Activated T-helper 9 cell treated with anti-CD3 and anti-CD28 coated beads, Interleukin-2, amount 50 U/mL, for 16 hours (primary cell): ENCODE data around the gene PGS1.

Source experiments
- DNase-seq: peaks from one replicate; pipeline ENCODE4 v3.0.0-alpha.2; 2020; ENCODE audit warnings: low read depth

Gene PGS1

DNA sequence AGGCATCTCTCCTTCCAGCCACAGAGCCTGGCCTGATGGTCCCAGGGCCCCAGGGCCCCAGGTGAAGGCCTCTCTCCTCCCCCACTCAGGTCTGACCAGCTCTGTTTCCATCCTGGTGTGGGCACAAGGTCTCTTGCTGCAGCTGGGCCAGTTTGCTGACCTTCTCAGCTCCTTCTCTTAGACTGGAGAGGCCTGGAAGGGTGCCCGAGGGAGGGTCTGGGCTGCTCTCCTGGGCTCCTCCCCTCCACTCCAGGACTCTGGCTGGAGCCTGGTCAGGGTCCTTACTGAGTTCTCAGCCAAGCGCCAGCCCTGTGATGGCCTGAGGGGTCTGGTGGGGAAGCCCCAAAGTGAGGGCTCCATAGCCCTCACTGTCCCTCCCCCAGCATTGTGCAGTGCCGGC, 31.0 kb upstream of the PGS1 start:
- DNase-seq = no peak

DNA sequence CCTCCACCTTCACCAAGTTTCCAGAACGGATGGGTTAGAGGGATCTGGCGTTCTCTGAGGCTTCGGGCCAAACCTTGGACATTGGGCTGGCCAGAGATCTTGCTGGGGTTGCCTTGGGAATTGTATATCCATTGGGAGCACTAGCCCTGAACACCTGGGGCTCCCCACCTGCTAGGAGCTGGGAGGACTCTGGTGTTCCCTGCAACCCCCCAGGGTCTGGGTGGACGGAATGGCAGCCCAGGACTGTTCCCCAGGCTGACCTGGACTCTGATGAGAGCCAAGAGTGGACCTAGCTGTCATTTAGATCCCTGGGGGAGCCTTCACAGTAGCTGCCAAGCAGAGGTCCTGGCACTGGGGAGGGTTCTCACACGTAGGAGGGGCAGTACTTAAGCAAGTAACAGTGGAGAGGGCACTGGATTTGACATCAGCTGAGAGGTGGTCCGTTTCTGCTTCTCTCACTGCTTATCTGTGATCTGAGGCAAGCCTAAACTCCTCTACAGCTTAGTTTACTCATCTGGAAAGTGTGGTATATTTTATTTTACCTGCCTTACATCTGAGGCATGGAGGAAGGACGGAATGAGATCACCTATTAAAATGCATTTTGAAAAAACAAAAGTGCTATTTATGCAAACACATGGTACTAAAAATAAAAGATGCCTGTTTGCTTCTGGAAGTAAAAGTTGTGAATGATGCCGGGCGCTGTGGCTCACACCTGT, 30.2 kb upstream of the PGS1 start:
- DNase-seq = no peak

DNA sequence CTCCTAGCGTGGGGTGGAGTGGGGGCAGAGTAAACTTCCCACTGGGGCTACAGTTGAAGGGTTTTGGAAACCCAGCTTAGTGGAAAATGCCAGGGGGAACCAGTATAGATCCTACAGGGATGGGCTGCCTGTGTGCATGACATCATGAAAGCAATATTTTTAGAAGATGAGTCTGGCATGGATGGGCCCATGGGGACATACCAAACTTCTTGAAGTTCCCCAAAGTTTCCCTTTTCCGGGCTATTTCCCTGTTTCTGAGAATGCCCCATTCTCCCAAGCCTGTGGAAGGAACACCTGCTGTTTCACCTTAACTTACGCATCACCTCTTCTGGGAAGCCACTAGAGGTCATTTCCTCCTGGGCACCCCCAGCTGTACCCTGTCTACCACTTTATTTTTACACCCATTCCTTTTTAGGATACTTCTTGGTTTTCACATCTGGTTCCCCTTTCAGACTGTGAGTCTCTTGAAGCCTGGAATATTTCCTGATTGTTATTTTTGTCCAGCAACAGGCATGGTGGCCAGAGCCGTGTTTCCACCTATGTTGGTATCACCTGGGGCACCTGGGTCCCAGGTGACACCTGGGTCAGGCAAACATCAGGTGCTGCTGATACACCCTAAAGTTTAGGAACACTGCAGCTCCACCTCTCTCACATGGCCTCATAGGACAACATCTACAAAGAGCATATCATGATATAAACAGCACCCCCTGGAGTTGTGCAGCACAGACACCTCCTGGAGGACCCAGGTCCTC, 28.4 kb upstream of the PGS1 start:
- no peak for DNase-seq

DNA sequence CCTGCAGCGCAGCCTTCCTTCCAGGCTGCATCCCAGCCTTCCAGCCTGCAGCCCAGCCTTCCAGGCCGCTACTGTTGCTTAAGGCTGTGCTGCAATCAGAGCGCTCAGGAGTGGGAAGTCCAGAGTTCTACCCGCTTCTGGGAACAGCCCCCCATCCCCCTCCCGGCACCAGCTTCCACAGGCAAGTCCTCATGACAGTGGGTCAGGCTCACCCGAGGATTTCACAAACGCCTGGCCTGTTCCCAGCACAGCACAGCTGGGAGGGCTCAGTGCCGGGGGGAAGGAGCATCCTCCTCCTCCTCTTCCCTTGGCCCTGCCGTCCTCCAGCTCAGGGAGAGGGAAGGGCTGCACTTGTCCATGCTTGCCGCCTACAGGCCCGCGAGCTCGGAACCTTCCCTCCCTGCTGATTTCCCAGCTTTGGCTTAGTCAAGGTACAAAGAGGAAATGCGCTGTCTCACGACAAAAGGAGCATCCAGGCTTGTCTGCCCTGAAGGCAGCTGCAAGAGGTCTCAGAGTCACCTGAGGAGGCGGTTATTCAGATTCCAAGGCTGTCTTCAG, 26.9 kb upstream of the PGS1 start:
- no peak for DNase-seq

DNA sequence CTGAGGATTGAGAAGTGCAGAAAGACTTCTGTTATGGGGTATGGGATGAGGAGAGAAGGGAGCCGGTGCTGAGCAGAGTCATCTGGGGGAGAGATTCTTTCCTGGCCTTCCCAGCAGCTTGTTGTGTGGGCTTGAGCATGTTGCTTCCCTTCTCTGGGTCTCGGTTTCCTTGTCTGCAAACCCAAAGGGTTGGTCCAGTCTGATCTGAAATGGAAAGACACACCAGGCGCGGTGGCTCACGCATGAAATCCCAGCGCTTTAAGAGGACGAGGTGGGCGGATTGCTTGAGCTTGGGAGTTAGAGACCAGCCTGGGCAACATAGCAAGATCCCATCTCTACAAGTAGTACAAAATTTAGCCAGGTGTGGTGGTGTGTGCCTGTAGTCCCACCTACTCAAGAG, 24.6 kb upstream of the PGS1 start:
- no peak for DNase-seq

DNA sequence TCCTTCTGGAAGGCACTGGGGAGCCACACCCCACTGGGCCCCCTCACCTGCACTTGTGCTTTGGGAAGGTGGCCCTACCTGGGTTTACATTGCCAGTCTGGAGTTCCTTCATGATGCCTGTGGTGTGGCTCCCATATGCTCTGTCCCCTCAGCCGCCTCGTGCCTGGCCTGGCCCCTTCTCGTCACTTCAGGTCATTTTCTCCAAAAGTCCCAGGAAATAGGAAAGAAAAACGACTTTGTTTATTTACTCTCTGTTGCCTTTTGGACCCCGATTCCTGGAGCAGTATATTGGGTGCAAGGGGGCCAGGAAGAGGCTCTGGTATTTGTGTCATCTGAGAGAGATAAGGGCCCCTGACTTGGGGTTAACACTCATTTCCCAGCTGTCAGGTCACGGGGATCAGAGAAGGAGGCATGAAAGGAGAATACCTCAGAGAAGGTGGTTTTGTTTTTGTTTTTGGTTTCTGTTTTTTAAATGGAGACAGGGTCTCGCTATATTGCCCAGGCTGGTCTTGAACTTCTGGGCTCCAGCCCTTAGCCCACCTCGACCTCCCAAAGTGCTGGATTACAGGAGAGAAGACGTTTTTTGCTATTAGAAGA, 23.3 kb upstream of the PGS1 start:
- DNase-seq = no peak

DNA sequence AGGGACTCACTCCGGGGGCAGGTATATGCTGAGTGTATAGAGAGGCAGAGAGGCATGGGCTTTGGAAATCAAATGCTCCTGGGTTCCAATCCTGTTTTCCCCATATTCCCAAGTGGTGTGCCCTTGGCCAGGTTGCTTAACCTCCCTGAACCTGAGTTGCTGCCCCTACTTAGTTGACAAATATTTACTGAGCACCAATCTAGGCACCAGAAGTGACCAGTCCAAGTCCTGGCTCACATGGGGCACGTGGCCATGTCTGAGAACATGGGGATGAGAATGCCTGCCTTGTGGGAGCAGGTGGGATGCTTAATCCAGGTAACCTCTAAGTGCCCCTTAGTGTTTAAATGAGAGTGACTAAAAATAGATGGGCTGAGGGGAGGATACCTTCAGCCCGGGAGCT, 22.7 kb upstream of the PGS1 start:
- no peak for DNase-seq

DNA sequence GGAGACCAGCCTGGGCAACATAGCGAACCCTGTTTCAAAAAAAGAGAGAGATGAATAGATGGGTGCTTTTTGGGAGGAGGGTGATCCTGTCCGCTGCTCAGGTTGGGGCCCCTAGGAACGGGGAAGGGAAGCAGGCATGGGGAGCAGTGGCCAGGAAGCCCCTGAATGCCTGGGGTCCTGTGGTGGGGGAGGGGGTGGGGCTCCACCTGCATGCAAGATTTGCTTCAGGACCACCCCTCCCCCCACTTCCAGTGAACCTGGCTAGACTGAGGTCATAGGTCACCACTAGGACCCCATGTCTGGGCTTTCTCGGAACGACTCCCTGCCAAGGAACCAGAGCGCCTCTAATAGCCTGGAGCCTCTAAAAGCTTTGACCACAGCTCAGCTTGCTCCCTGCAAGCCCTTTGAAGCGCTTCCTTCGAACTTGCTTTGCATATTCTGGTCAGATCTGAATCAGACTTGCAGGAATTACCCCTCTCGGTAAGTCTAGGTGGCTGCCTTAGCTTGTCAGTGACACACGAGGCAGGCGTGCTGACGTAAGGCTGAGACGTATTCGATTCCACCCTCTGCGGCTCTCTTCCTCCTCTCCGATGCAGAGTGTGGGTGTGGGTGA, 22.2 kb upstream of the PGS1 start:
- DNase-seq = peak; percentile 83

DNA sequence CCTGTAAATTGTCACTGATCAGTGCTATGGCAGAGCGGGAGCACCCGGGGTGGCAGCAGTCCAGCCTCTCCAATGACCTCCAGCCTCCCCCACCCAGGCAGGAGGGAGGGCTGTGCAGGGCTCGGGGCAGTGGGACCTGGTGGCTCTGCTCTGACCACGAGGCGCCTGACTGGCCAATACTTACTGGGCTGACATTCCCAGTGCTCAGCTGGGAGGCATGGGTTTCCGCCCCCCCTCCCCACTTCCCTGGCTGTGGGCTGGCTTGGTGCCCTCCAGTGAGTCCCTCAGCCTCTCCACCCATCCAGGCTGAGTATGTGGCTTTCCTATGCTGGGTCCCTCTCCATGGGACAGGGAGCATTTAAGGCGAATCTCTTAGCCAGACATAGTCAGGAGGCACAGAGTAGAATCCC, 21.3 kb upstream of the PGS1 start:
- no peak for DNase-seq

DNA sequence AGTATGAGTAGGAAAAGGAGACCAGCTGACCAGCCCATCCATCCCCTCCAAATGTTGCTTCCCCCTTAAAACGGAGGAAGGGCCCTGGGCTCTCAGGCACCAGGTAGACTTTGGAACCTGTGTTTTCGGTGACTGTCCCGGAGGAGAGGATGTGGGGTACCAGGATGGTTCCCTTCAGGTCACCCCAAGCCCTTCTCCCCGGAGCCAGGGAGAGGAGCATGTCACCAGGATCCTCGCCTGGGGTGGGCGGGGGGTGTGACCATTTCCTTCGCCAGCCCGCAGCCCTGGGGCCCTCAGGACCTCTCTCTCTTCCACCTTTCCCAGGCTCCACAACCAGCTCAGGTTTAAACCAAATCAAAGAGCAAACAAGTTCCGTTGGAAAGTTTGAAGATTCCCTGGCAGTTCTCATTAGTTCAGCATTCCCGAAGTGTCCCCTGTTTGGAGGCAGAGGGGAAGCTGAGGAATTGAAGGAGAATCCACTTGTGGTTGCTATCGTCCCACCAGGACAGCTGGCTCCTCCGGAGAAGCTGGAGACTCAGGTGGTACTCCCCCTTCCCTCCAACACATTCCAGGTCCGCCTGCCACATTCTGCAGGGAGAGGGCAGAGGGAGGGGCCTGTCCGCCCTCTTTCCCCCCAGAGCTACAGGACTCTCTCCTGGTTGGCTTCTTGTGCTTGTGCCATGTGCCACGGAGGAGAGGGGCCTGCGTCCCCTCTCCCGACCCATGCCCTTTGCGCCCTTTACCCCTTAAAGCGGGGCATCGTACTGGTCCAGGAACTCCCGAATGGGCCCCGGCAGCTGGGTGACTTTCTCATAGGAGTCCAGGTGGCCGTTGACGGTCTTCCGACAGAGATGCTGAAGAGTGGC, 20.5 kb upstream of the PGS1 start:
- no peak for DNase-seq

DNA sequence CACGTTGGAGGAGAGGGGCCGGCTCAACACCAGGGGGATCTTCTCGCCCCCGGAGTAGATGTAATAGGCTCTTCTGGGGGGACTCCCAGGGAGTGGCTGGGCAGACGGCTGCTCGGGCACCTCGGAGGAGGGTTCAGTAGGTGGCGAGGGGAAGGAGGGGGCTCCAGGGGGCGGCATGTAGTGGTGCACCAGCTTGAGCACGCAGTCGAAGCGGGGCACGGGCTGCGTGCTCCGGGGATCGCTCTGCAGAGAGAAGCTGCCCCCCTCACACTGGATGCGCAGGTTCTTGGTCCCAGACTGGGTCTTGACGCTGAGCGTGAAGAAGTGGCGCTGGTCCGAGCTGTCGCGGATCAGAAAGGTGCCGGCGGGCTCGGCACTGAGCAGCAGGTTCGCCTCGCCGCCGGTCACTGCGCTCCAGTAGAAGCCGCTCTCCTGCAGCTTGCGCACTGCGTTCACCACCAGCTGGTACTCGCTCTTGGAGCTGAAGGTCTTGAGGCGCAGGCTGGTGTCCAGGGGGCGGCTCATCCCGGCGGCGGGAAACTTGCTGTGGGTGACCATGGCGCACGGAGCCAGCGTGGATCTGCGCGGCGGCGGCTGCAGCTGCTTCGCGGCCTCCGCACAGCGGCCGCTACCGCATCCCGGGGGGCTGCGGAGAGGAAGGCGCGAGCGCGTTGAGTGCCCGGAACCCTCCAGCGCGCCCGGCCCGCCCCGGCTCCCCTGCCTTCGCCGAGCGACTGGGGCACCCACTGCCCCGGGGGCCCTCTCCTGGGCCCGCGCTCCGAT, 19.7 kb upstream of the PGS1 start:
- no peak for DNase-seq

DNA sequence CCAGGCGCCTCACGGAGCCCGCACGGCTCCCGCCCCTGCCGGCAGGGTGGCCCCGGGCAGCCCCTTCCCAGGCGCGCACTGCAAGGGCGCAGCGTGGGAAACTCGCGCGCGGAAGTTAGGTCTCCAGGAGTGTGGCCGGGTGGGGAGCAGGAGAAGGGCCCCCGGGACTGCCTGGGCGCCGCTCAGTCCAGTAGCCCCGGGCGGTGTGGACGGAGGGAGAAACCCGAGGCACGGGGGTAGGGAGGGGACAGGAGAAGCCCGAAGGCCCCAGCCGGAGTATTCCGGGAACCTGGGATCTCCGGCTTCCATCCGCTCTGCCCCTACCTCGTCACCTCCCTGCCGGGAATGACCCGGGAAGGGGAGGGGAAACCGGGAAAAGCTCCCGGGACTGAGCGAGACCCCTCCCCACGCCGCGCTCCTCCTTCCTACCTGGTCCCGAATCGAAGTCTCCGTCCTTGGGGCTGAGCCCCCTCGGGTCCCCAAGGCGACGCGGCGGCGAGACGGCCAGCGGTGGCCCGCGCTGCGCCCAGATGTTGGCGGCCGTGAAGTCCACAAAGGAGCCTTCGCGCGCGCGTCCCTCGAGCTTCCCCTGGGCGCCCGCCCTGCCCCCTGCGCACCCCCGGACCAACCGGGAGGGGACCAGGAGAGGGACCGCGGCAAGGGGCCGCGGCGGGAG, 19.0 kb upstream of the PGS1 start:
- no peak for DNase-seq

DNA sequence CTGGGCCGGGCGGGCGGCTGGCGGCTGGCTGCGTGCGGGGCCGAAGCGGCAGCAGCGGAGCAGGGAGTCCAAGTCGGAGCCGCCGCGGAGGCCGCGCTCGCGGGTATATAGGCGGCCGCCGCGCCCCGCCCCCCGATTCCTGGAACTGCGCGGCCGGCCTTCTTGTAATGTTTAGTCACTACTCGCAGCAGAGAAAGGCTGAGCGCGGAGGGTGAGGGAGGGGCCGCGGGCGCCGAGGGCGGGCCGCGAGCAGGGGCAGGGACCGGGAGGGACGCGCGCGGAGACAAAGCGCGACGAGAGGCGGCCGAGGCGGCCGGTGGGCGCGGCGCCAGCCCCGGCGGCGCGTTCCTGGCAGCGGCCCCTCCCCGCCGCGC, 18.5 kb upstream of the PGS1 start, which contains the start of gene SOCS3:
Gene SOCS3 (minus strand): TSS at position 81 of the 374 bp plus-strand sequence. CDS start 982 bp downstream, outside the sequence.
- DNase-seq = peak; percentile 97

DNA sequence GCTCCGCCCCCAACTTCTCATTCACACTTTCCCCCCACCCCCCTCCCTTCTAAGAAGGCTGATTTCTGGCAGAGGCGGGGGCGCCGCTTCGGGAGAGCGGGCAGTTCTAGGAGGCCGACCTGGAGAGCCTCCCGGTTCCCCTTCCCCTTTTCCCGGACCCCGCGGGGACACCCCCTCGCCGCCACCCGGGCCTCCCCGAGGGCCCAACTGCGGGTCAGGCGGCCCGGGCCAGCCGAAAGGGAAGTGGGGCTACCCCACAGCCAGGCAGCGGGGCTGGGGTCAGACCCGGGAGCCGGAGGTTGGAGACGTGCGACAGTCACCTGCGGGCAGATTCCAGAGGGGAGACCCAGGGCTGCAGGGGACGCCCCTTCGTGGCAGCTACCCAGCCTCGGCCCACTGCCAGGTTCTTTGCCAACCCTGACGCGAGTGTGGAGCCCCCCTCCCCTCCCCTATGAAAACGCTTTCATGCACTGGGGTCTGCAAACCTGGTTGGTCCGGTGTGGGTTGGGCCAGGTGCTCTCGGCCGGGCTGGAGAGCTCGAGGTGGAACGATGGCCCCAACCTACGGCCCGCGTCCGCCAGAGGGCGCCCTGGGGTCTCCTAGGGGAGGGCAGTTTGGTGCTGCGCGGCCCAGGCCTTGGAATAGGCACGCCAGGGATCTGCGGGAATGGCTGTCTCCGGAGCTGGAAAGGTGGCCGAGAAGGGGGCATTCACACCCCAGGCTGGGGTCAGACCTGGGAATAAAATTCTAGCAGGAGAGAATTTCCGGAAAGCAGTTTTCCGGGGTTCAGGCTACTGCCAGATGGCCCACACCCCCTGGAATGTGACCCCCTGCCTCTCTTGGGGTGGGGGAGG, 17.9 kb upstream of the PGS1 start:
- peak; percentile 90 for DNase-seq

DNA sequence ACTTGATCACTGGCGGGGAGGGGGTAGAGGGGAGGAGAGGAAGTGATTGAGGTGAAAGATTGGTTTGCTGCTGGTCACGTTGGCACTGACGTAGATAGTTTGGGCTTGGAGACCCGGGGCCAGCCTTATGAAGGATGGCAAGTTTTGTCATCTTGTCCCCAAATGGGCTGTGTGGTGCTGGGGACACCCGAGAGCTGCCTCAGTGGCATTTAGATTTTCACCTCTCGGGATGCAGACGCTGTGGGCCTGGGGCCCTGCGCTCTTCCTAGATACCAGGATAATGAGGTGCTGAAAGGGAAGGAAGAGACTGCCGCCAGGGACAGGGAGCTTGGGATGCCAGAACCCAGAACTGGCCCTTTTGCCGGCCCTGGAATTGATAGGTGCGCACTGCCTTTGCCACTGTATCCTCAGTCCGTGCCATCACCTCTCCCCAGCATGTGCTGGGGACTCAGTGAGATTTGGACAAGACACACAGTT, 17.2 kb upstream of the PGS1 start:
- no peak for DNase-seq

DNA sequence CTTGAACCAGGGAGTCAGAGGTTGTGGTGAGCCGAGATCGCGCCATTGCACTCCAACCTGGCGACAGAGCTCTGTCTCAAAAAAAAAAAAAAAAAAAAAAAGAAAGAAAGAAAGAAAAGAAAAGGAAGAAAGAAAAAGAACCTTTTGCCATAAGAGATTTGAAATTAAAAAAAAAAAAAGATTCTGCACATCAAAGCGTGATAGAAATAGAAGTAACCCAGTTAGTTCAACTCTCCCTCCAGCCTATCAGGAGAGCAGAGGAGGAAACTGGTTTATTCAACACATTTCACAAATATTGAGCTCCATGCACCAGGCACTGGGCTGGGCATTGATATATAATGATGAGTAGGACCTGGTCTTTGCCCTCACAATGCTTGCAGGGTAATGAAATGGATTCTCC, 16.2 kb upstream of the PGS1 start:
- no peak for DNase-seq

DNA sequence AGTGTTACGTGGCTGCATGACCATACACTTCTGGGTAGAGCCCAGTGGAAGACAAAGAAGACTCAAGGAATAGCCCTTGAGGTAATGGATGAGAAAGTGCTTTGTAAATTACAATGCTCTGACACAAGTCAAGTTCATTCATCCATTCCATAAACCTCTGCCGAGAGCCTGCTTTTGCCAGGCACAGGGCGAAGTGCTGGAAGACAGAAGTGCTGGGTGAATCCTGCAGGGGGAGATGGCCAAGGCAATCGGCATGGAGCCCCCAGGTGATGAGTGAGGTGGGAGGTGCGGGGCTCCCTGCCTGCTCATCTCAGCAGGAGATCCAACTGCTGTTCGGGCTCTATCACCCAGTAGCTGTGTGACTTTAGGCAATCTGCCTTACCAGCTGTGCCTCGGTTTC, 15.8 kb upstream of the PGS1 start:
- no peak for DNase-seq

DNA sequence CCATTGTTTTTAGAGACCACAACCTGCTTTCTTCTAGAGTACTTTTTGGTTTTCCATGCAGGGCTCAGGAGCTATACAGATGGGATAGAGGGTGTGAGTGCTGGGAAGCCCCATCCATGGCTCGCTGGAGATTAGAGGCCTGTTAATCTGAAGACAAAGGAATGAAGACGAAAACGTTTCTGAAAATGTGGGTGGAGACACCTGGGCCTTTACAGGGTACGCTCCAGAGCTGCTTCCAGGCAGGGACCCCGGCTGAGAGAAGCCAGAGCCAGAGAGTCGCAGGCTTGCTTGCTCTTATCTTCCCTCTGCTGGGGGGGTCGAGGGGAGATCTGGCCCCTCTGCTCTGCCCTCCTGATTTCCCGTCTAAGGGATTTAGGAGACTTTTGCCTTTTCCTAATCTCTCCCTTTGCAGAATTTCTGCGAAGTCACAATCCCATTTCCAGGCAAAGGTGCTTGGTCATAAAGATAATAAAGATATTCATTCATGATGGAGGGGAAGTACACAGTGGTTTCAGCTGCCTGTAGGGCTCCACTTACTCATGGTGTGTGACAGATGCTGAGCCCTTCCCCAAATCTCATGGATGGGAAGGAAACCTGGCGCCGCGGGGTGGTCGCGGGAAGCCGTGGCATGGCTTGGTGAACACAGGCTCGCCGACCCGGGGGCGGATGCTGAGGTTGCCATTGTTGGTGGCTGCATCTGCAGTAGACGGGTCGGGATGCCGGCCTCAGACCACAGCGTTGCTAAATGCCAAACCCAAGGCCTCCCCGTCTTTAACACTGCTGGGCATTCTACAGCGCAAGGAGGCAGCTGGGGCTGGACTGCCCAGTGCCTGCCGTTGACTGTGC, 13.8 kb upstream of the PGS1 start:
- DNase-seq = no peak
